ELF-1 (cell line): ENCODE results near the gene GRIFIN.

Experiments
- DNase-seq: peaks from one replicate; pipeline ENCODE4 v3.0.0-alpha.2; 2016; ENCODE audit warnings: low read depth, low spot score

GRIFIN gene

GRCh38 chr7:2512713-2513112 lies 36.5 kb upstream of the GRIFIN start:
- DNase-seq = no peak

DNA sequence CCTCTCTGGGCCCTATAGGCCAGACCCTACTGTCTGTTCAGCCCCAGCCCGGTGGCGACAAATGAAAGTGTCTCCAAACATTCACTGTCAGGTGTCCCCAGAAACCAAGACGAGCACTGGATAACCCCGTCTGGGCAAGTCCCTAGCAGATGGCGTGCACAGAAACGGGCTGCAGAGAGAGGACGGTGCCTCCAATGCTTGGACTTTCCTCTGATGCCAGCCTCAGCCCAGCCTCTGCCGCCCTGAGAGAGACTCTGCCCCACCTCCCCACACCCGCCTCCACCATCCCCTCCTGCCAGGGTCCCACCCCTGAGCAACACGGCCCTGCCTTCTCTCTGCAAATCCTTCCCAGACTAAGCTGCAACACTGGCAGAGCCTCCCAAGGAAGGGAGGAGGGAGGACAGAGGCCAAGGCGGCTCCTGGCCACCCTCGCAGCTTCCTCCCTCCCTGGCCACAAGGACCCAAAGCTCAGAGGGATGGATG lies 36.0 kb upstream of the GRIFIN start:
- DNase-seq = no peak

DNA sequence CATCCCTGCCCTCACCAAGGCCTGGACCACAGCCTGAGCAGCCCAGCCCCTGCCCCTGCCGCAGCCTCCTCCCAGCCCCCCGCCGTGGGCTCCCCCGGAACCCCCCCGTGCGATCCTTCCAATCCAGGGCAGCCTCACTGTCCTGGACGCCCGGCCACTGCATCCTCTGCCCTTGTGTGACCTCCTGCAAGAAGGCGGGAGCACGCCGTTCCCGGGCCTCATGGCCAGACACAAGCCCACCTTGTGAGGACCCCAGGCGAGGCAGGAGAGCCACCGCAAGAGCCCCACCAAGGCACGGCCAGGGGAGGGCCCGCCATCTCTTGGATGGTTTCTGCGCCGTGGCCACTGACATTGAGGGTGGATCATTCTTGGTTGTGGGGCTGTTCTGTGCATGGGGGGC lies 35.6 kb upstream of the GRIFIN start:
- no peak for DNase-seq

DNA sequence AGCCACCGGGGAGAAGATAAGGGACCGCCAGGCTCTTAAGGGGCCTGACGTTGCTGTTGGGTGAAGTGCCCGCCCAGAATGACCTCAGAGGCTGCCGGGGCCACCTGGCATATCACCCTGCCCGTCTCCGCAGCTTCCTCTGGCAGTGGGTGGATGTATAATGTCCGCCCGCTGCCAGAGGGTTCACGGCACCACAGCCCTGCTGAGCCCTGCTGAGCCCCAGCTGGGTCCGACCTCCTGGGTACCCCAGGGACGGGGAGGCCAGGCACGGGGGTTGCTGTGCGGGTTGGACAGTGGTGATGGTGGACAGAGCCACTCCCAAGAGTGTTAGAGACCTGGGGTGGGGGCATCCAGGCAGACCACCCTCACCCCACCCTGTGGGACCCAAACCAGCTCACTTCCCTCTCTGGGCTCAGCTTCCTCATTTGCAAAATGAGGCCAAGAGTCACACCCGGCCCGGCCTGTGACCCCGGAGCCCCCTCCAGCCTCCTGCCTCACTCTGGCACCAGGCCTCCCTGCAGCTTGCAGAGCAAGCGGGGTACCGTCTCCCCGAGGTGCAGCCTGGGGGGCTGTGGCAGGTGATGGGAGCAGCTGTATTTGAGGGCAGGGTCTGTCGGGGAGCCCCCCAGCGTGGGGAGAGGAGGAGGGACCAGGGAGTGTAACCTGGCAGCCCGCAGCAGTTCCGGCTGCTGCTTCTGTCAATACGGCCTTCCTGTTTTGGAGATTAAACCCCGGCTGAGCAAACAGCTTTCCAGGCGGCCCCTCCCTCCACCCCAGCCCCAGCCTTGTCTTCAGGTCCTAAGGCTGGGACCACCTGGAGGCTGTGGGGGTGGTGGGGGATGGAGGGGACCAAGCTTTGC lies 34.9 kb upstream of the GRIFIN start:
- DNase-seq = no peak

GRCh38 chr7:2510130-2510776 lies 34.1 kb upstream of the GRIFIN start:
- DNase-seq = no peak

- DNase-seq = no peak
These were observed 33.2 kb upstream of the GRIFIN start for GRCh38 chr7:2509298-2509906.

- no peak for DNase-seq
These were observed 32.4 kb upstream of the GRIFIN start for GRCh38 chr7:2508327-2509215.

GRCh38 chr7:2507917-2508306 lies 31.7 kb upstream of the GRIFIN start:
- DNase-seq = no peak

GRCh38 chr7:2507208-2507916 lies 31.2 kb upstream of the GRIFIN start:
- DNase-seq = no peak

GRCh38 chr7:2505401-2505800 lies 29.2 kb upstream of the GRIFIN start:
- DNase-seq = no peak

DNA sequence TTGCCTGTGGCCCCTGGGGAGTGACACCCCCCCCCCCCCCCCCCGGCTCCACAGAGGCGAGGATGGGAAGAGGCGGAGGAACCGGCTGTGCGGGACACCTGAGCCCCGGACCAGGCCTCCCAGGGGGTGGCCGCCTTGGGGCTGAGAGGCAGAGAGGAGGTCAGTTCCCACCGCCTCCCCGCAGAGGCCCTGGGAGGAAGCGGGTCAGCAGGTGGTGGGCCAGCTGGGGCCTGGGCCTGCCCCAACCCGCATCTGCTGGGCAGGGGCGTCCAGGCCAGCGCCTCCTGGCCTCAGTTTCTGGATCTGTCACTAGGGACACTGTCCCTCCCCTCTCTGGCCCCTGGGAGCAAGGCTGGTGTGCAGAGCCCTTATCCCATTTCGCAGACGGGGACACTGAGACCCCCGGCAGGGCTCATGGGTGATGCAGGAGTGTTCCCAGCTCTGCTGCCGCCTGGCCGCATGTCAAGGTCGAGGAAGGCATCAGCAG lies 28.7 kb upstream of the GRIFIN start:
- DNase-seq = no peak

DNA sequence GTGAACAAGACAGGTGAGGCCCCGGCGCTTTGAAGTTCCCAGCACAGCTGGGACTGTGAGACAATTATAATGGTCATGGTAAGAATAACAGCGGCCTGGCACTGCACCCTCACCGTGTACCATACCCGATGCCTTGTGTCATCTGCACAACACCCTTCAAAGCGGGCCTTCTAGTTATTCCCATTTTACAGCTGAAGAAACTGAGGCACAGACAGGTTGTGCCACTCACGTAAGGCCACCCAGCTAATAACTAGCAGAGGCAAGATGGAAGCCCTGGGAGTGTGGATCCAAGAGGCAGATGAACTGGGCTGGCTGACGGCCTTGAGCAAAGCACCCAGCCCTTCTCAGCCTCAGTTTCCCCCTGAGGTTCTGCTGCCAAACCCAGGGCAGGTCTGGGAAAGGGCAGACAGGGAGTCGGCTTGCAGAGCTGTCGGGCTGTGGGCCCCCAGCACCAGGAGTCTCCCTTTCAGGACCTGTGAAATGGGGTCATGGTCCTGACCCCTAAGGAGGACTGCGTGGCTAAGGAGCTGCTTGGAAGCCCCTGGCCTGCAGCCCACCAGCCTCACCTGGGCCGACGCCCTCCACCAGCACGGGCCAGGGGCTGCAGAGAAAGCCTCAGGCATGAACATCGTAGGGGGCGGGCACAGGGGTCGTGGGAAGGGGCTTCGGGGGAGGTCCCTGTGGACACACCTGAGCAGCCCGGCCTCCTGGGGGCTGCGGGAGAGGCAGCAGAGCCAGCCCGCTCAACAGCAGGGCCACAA lies 28.1 kb upstream of the GRIFIN start:
- no peak for DNase-seq

GRCh38 chr7:2503056-2503941 lies 27.1 kb upstream of the GRIFIN start:
- DNase-seq = no peak

GRCh38 chr7:2502647-2502966 lies 26.4 kb upstream of the GRIFIN start:
- no peak for DNase-seq

DNA sequence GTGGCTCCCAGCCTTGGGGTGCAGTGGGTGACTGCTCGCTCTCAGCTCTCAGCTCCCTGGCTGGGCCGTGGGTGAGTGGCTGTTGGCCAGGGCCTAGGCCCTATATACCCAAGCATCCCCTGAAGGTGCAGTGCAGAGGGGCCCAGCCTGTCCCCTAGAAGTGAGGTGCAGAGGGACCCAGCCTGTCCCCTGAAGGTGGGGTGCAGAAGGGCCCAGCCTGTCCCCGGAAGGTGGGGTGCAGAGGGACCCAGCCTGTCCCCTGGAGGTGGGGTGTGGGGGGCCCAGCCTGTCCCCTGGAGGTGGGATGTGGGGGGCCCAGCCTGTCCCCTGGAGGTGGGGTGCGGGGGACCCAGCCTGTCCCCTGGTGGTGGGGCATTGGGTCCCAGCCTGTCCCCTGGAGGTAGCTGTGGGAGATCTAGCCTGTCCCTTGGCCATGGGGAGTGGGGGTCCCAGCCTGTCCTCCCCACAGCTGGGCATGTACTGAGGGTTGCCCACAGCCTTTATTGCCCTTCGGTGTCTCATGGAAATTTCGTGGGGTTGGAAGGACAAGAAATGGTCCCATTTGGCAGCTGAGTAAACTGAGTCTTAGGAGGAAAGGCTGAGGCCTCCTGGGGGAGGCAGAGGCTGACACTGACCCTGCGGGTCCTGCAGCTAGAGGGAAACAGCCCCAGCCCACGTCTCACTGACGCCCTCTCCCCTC lies 25.9 kb upstream of the GRIFIN start:
- no peak for DNase-seq

- no peak for DNase-seq
These were observed 24.5 kb upstream of the GRIFIN start for GRCh38 chr7:2500701-2501100.

- DNase-seq = no peak
These were observed 23.7 kb upstream of the GRIFIN start for GRCh38 chr7:2499719-2500430.

DNA sequence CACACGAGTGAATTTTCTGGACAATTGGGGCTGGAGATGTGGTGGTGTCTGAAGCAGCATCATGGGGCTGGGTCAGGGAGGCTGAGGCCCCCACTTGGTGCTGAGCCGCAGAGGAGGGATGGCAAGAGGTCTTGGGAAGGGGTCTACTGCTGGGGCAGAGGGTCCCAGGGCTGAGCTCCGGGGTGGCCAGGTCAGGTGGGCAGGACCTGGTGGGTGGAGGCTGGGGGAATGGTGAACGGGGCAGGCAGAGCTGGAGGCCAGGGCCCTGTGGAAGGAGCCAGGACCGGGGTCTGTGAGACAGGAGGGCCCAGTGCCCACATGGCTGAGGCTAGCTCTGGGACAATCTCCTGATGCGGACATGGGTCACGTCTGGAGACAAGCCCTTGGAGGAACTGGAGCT lies 23.0 kb upstream of the GRIFIN start:
- DNase-seq = no peak
